CD4-positive, alpha-beta T cell (primary cell): ENCODE measurements around the gene CDIPT. TPM values are rescaled to one million over a fixed set of nuclear protein-coding genes. Genes with fewer than 3 reads are reported as not detected.
A peak's percentile ranks its signal among the peaks of the same experiment; 100 is the strongest.

Source experiments
- ATAC-seq: fragments of 200-7000 bp; cut with Tn5 transposase; one replicate; pipeline ENCODE4 v1.10.0; 2022; ENCODE audit warnings: mild to moderate bottlenecking; ENCODE audit not compliant: poor library complexity
- CTCF ChIA-PET: fragments of 350-600 bp; sonication (Branson Sonifier 250); formaldehyde crosslinking; loops from one replicate; lab custom pipeline; 2021; ENCODE audit warnings: antibody characterized with exemption, inconsistent platforms; lab: Charles Lee
- POLR2A ChIA-PET: fragments of 350-600 bp; sonication (Branson Sonifier 250); formaldehyde crosslinking; loops from one replicate; lab custom pipeline; 2021; ENCODE audit warnings: antibody characterized with exemption, inconsistent platforms; lab: Charles Lee
- DNase-seq, 14 experiments: peaks; one replicate each; pipeline ENCODE4 v3.0.0-alpha.2; 2013 to 2020; ENCODE audit warnings: mixed read lengths in 2 of 14
- H3K27ac ChIP-seq, 2 donors: one replicate each; pipeline versions ENCODE4 v1.5.1 to v1.7.0; 2013; ENCODE audit warnings: low read length in 2 of 2, low read depth in 1 of 2, mild to moderate bottlenecking in 1 of 2
- H3K27me3 ChIP-seq, 2 experiments: 1 replicate in 1 of 2; 2 replicates in 1 of 2; pipeline versions ENCODE4 v1.6.1 to v1.7.0; 2013; ENCODE audit warnings: low read length in 2 of 2, control low read depth in 1 of 2, mild to moderate bottlenecking in 1 of 2, moderate library complexity in 1 of 2; ENCODE audit not compliant: insufficient read depth in 2 of 2, control insufficient read depth in 1 of 2
- H3K36me3 ChIP-seq: one replicate; pipeline ENCODE4 v1.6.1; 2013; ENCODE audit warnings: low read length, control low read depth; ENCODE audit not compliant: insufficient read depth
- H3K4me1 ChIP-seq: one replicate; pipeline ENCODE4 v1.6.1; 2013; ENCODE audit warnings: low read length, control low read depth; ENCODE audit not compliant: insufficient read depth
- H3K4me3 ChIP-seq: one replicate; pipeline ENCODE4 v1.5.1; 2013; ENCODE audit warnings: mild to moderate bottlenecking, low read length, moderate library complexity
- H3K9me3 ChIP-seq, 2 experiments: 1 replicate in 1 of 2; 2 replicates in 1 of 2; pipeline versions ENCODE4 v1.6.1 to v1.7.0; 2013; ENCODE audit warnings: low read length in 2 of 2, mild to moderate bottlenecking in 2 of 2, control low read depth in 1 of 2, moderate library complexity in 1 of 2; ENCODE audit not compliant: control insufficient read depth in 1 of 2, insufficient read depth in 1 of 2
- H3K27ac Mint-ChIP-seq: one replicate; pipeline ENCODE4 v1.8.0; 2020; ENCODE audit warnings: mixed read lengths
- H3K27me3 Mint-ChIP-seq: one replicate; pipeline ENCODE4 v1.8.0; 2021; ENCODE audit warnings: mixed read lengths
- H3K36me3 Mint-ChIP-seq: one replicate; pipeline ENCODE4 v1.8.0; 2021; ENCODE audit warnings: low read depth, mixed read lengths
- H3K4me1 Mint-ChIP-seq: one replicate; pipeline ENCODE4 v1.8.0; 2021; ENCODE audit warnings: low read depth, mixed read lengths
- H3K4me3 Mint-ChIP-seq: one replicate; pipeline ENCODE4 v1.8.0; 2020; ENCODE audit warnings: mild to moderate bottlenecking, mixed read lengths
- H3K9me3 Mint-ChIP-seq: one replicate; pipeline ENCODE4 v1.8.0; 2020; ENCODE audit warnings: mixed read lengths
- CTCF ChIP-seq: fragments of 200-600 bp; IDR thresholded peaks from one replicate; pipeline ENCODE4 v1.8.0; 2022; ENCODE audit warnings: antibody characterized with exemption, mild to moderate bottlenecking
- intact Hi-C, 2 experiments: fragments of 100-400 bp; cut with DNase I in 1 of 2; cut with micrococcal nuclease in 1 of 2; formaldehyde crosslinking; loops; one replicate each; pipeline versions ENCODE4 v1.15.1 to v1.9.0; 2023 to 2025; cut with DNase I, micrococcal nuclease
- total RNA-seq, 174 experiments: library from RNA in 2 of 174; stranded (reverse) in 2 of 174; gene quantifications; one replicate each; pipeline ENCODE4 v1.2.3 and lab custom pipeline; 2021 to 2026

The CDIPT gene
- total RNA-seq, 2 experiments from 2014 or later: 25.7 to 27.0 TPM

- Mint-ChIP-seq H3K4me3 (peak overlapping the region; percentile 95), H3K9me3 (no peaks in the 10 kb centered on the region), H3K36me3 (peaks cover 46% of the 10 kb centered on the region), H3K27me3 (no peaks in the 10 kb centered on the region), H3K27ac (peak overlapping the region; percentile 95), H3K4me1 (peaks cover 22% of the 10 kb centered on the region)
- peak overlapping the region; percentile 76 for H3K4me3 ChIP-seq
- H3K9me3 ChIP-seq: peaks cover 0 to 5% of the 10 kb centered on the region in 2 experiments
- TF ChIP-seq CTCF: no peak
- DNase-seq: no peak
- H3K27ac ChIP-seq: peak overlapping the region in 1 of 2 donors; percentile 87
- no peak for ATAC-seq
- peaks cover 34% of the 10 kb centered on the region for H3K36me3 ChIP-seq
- POLR2A ChIA-PET: interaction anchor here (1.0 to 2.5 kb wide), 10 partner anchors 14 to 110 kb away, joined by 3 to 16 read pairs (median 7); partner anchors contain the start of genes KCTD13, KIF22, MAZ and MVP
- intact Hi-C loops: loop anchor here (2.0 to 5.0 kb wide), 3 partner anchors 35 to 135 kb away; partner anchors contain the start of genes HIRIP3 (in 1 of the 2) and INO80E (in 1 of the 2)
- H3K27me3 ChIP-seq: no peaks in the 10 kb centered on the region
- CTCF ChIA-PET: interaction anchor here (1.0 to 2.3 kb wide), 7 partner anchors 14 to 162 kb away, joined by 3 to 11 read pairs (median 3); partner anchors contain the start of gene PAGR1
- H3K4me1 ChIP-seq: peaks cover 30% of the 10 kb centered on the region
Measured at GRCh38 chr16:29862383-29862883, 593 bp downstream of the CDIPT start.

- Mint-ChIP-seq H3K9me3 (no peaks in the 10 kb centered on the region), H3K4me1 (peaks cover 22% of the 10 kb centered on the region), H3K4me3 (peak overlapping the region; percentile 95), H3K27me3 (no peaks in the 10 kb centered on the region), H3K36me3 (peaks cover 50% of the 10 kb centered on the region), H3K27ac (peak overlapping the region; percentile 40)
- Histone ChIP-seq H3K4me3 (no peak overlapping the region), H3K36me3 (peaks cover 34% of the 10 kb centered on the region), H3K27me3 (no peaks in the 10 kb centered on the region), H3K27ac (no peak overlapping the region), H3K4me1 (peaks cover 30% of the 10 kb centered on the region), H3K9me3 (peaks cover 0 to 5% of the 10 kb centered on the region in 2 experiments)
- CTCF ChIA-PET: interaction anchor here (1.0 kb wide), 1 partner anchor 54 kb away, joined by 3 read pairs; the partner anchor contains the start of gene MAZ
- DNase-seq (no peak), ATAC-seq (no peak)
- TF ChIP-seq CTCF: no peak
- intact Hi-C loops: loop anchor here in 1 of 2 experiments (5.0 kb wide), 2 partner anchors 33 to 137 kb away; partner anchors contain the start of genes HIRIP3 and INO80E
- POLR2A ChIA-PET: no interaction called here
Measured at GRCh38 chr16:29860218-29860617, 2.8 kb downstream of the CDIPT start.

GRCh38 chr16:29858974-29859373 lies 4.1 kb downstream of the CDIPT start:
- Mint-ChIP-seq H3K36me3 (peaks cover 50% of the 10 kb centered on the region), H3K9me3 (no peaks in the 10 kb centered on the region), H3K4me1 (peaks cover 22% of the 10 kb centered on the region), H3K27ac (no peak overlapping the region), H3K27me3 (no peaks in the 10 kb centered on the region), H3K4me3 (no peak overlapping the region)
- no peak overlapping the region for H3K27ac ChIP-seq
- ChIA-PET POLR2A (no interaction called here), CTCF (interaction anchor here (0.6 kb wide), 1 partner anchor 69 kb away, joined by 3 read pairs; no protein-coding TSS in a partner anchor)
- no peak overlapping the region for H3K4me3 ChIP-seq
- DNase-seq (no peak), ATAC-seq (no peak)
- H3K4me1 ChIP-seq: peaks cover 30% of the 10 kb centered on the region
- intact Hi-C loops: no loop called here
- TF ChIP-seq CTCF: no peak
- peaks cover 34% of the 10 kb centered on the region for H3K36me3 ChIP-seq
- H3K9me3 ChIP-seq: peaks cover 0 to 5% of the 10 kb centered on the region in 2 experiments
- H3K27me3 ChIP-seq: no peaks in the 10 kb centered on the region
